ENCODE results near the gene SORCS2. TPM values are rescaled to one million over a fixed set of nuclear protein-coding genes. Genes with fewer than 3 reads are reported as not detected.

The SORCS2 gene
- total RNA-seq, 4 donors from 2014 or later: 2.0 to 7.4 (median 3.6) TPM

DNA sequence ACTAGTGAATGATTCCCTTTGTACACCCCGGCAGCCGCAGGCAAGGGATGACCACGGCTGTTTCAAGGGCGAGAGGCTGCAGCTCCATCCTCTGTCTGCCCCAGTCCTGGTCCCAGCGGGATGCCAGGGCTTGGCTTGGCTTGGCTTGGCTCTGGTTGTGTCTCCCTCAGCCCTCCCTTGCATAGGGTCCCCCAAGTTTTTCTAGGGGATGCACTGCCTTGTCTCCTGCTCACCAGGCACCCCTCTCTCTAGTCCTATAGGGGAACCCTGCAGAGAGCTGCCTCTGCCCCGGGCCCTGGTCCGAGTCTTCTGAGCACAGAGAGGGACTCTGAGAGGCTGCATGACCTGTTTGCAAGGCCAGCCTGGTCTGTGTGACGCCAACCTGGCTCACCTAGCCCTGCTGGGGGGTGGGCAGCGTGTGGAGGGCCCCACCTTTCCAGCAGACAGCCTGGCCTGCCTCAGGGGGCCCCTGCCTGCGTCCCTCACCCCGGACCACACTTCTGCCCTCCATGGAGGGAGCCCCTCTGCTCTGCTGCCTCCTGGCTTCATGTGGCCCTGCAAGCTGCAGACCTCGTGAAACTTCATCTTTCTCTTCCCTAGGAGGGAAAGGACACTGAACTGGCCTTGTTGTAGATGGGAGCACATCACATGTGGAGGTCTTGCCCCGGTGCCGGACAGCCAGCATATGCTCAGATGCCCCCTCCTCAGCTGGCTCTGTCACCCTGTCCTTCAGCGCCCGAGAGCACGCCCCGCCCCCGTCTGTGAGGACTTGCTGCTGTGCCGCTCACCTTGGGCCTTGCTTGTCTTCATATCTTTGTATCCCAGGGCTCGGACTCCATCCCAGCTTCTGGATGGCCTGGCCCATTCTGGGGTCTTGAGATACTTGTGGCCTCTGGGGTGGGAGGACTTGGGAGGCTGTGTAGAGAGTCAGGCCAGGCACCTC is 16.4 kb downstream of the SORCS2 start:
- H3K4me3 ChIP-seq: no peak overlapping the region
- peaks cover 2 to 64% (median 30%) of the 10 kb centered on the region in 3 donors for H3K4me1 ChIP-seq
- peak overlapping the region in 3 of 4 donors; percentile 84 to 86 (median 85) for H3K27ac ChIP-seq
- H3K36me3 ChIP-seq: no peaks in the 10 kb centered on the region
- no peak for ATAC-seq
- no peaks in the 10 kb centered on the region for H3K9me3 ChIP-seq
- 65% methylated on average over 5 of the region's 21 CpGs; no CpG with 5 or more reads in 1 of the 2 donors for WGBS, 2 donors (ENCODE audit: low coverage in 1 of 2)
- TF ChIP-seq, protein P1, sequence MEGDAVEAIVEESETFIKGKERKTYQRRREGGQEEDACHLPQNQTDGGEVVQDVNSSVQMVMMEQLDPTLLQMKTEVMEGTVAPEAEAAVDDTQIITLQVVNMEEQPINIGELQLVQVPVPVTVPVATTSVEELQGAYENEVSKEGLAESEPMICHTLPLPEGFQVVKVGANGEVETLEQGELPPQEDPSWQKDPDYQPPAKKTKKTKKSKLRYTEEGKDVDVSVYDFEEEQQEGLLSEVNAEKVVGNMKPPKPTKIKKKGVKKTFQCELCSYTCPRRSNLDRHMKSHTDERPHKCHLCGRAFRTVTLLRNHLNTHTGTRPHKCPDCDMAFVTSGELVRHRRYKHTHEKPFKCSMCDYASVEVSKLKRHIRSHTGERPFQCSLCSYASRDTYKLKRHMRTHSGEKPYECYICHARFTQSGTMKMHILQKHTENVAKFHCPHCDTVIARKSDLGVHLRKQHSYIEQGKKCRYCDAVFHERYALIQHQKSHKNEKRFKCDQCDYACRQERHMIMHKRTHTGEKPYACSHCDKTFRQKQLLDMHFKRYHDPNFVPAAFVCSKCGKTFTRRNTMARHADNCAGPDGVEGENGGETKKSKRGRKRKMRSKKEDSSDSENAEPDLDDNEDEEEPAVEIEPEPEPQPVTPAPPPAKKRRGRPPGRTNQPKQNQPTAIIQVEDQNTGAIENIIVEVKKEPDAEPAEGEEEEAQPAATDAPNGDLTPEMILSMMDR (IDR thresholded peaks at IDR 0.05): no peak
- no peaks in the 10 kb centered on the region for H3K27me3 ChIP-seq

GRCh38 chr4:7209699-7210098 is 17.4 kb downstream of the SORCS2 start:
- H3K27me3 ChIP-seq: no peaks in the 10 kb centered on the region
- TF ChIP-seq POLR2A (IDR thresholded peaks at IDR 0.05) (no peak), EP300 (IDR thresholded peaks at IDR 0.05) (no peak)
- TF ChIP-seq, protein P1 (IDR thresholded peaks at IDR 0.05): no peak
- peaks cover 2 to 61% (median 30%) of the 10 kb centered on the region in 3 donors for H3K4me1 ChIP-seq
- ATAC-seq: no peak
- no peaks in the 10 kb centered on the region for H3K9me3 ChIP-seq
- no peak overlapping the region for H3K4me3 ChIP-seq
- no peak overlapping the region for H3K27ac ChIP-seq
- WGBS, 2 donors (ENCODE audit: low coverage in 1 of 2): 42 to 67% methylated on average over 1 to 3 of the region's 9 CpGs
- H3K36me3 ChIP-seq: no peaks in the 10 kb centered on the region

GRCh38 chr4:7210824-7211223 is 18.5 kb downstream of the SORCS2 start:
- 80% methylated on average over 2 of the region's 4 CpGs; no CpG with 5 or more reads in 1 of the 2 donors for WGBS, 2 donors (ENCODE audit: low coverage in 1 of 2)
- Histone ChIP-seq H3K4me1 (peaks cover 2 to 50% (median 22%) of the 10 kb centered on the region in 3 donors), H3K27ac (no peak overlapping the region), H3K9me3 (no peaks in the 10 kb centered on the region), H3K27me3 (no peaks in the 10 kb centered on the region), H3K36me3 (no peaks in the 10 kb centered on the region), H3K4me3 (no peak overlapping the region)
- TF ChIP-seq POLR2A (IDR thresholded peaks at IDR 0.05) (no peak), POLR2AphosphoS5 (IDR thresholded peaks at IDR 0.05) (no peak), EP300 (IDR thresholded peaks at IDR 0.05) (no peak)
- TF ChIP-seq, protein P1 (IDR thresholded peaks at IDR 0.05): no peak
- ATAC-seq: no peak

DNA sequence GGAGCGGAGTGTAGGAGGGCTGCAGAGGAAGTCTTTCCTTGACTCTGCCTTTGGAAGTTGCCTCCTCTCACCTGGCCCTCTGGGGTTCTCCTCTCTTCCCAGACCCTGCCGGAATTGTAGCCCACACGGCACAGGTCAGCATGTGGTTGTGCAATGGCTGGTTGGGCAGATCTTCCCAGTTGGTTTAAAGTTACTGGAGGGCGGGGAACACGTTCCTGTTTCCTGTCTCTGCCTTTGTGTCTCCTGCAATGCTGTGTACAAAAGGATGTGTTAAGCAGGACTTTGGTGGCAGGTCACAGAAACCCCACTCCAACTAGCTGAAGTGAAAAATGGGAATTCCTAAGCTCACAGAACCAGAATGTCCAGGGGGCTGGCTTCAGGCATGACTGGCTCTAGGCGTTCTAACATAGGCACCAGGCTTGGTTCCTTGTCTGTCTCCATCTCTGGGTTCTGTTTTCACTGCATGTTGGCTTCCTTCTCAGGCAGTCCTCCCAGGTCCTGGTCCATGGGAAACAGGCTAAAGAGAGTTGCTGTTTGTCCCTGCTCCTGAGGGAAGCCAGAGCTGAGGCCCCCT is 19.9 kb downstream of the SORCS2 start:
- WGBS, 2 donors (ENCODE audit: low coverage in 1 of 2): 93 to 100% methylated on average over 1 to 5 of the region's 6 CpGs
- TF ChIP-seq POLR2AphosphoS5 (IDR thresholded peaks at IDR 0.05): no peak
- no peak for TF ChIP-seq POLR2A (IDR thresholded peaks at IDR 0.05)
- no peak for TF ChIP-seq EP300 (IDR thresholded peaks at IDR 0.05)
- TF ChIP-seq, protein P1 (IDR thresholded peaks at IDR 0.05): no peak
- no peak overlapping the region for H3K4me3 ChIP-seq
- no peak for ATAC-seq
- H3K36me3 ChIP-seq: no peaks in the 10 kb centered on the region
- no peaks in the 10 kb centered on the region for H3K27me3 ChIP-seq
- no peak overlapping the region for H3K27ac ChIP-seq
- peaks cover 2 to 36% (median 9%) of the 10 kb centered on the region in 3 donors for H3K4me1 ChIP-seq
- H3K9me3 ChIP-seq: no peaks in the 10 kb centered on the region
